Thyroid gland (tissue), 4 donors: Measurements from ENCODE around the gene MZF1.

ENCODE experiments used
- POLR2A ChIP-seq, 2 donors: fragments of 450-650 bp; IDR thresholded peaks; one replicate each; pipeline ENCODE4 v1.6.1; 2017; ENCODE audit warnings: antibody characterized with exemption in 2 of 2, mild to moderate bottlenecking in 2 of 2, moderate library complexity in 1 of 2
- TF ChIP-seq, protein P1 (sequence below), 6 experiments: fragments of 200-600 bp in 3 of 6; fragments of 450-650 bp in 3 of 6; sonication (generic) in 3 of 6; IDR thresholded peaks; one replicate each; pipeline ENCODE4 v1.5.1; 2016 to 2019; ENCODE audit warnings: antibody characterized with exemption in 6 of 6, mild to moderate bottlenecking in 2 of 6, inconsistent platforms in 1 of 6, moderate library complexity in 1 of 6

DNA sequence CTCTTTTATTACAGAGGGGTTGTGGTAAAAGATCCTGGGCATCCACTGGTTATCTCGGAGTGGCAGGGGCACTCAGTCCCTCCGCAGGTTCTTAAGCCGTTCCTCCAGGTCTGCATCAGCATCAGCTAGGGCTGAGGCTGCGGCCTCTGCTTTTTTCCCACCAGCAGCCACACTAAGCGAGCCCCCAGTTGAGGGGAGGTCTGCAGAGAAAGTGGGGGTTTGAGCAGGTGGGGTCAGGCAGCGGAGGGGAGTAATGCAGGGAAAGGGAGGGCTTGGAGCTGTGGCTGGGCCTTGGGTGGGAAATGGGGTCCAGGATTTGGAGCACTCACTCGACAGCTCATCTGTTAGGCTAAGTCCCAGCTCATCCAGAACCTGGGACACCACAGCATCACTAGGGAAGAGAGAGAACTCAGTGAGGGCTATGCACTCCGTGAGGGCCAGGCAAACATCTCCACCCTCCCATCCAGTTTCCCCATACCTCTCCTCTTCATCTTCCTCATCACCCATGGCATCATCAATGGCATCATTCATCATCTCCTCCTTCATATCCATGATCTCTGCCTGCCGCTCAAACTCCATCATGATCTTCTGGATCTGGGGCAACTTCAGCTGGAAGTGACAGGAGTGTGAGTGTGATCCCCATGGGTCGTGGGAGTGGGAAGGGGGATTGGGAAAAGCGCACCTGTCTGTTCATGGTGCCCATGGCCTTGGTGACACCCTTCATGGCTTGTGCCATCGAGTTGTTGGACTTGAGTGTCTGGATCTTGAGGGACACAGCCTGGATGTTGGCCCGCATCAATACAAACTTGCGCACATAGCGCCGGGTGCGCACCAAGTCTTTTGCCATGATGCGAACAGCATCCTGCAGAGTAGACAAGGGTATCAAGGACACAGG is 21.3 kb downstream of the MZF1 start:
- TF ChIP-seq, protein P1, sequence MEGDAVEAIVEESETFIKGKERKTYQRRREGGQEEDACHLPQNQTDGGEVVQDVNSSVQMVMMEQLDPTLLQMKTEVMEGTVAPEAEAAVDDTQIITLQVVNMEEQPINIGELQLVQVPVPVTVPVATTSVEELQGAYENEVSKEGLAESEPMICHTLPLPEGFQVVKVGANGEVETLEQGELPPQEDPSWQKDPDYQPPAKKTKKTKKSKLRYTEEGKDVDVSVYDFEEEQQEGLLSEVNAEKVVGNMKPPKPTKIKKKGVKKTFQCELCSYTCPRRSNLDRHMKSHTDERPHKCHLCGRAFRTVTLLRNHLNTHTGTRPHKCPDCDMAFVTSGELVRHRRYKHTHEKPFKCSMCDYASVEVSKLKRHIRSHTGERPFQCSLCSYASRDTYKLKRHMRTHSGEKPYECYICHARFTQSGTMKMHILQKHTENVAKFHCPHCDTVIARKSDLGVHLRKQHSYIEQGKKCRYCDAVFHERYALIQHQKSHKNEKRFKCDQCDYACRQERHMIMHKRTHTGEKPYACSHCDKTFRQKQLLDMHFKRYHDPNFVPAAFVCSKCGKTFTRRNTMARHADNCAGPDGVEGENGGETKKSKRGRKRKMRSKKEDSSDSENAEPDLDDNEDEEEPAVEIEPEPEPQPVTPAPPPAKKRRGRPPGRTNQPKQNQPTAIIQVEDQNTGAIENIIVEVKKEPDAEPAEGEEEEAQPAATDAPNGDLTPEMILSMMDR (IDR thresholded peaks at IDR 0.05) = no peak
- no peak for TF ChIP-seq POLR2A (IDR thresholded peaks at IDR 0.05)
